GM19467 (cell line): Measurements from ENCODE around the gene WLS.
"Not testable (repeated sequence)": the region's sequence is repeated elsewhere in the genome, so short reads cannot be mapped to it uniquely, and the experiment has no call there.

Experiments
- ATAC-seq: cut with Tn5 transposase; IDR thresholded peaks from one replicate; pipeline ENCODE4 v1.9.1; 2021; ENCODE audit warnings: mild to moderate bottlenecking, moderate library complexity; ENCODE audit not compliant: unreplicated experiment

Gene WLS

GRCh38 chr1:68232289-68233148 lies at the start of gene WLS:
Gene WLS, minus strand, starts transcription at chr1:68232523. Its CDS starts 224 bp downstream, at chr1:68232299.
- no peak for ATAC-seq

GRCh38 chr1:68280286-68280685 lies 48.0 kb upstream of the WLS start:
- no peak for ATAC-seq

GRCh38 chr1:68279846-68280245 lies 47.5 kb upstream of the WLS start:
- no peak for ATAC-seq

GRCh38 chr1:68278221-68278620 lies 45.9 kb upstream of the WLS start:
- ATAC-seq, result no peak

- no peak for ATAC-seq
Measured at GRCh38 chr1:68276448-68276847, 44.1 kb upstream of the WLS start.

- no peak for ATAC-seq
Measured at GRCh38 chr1:68273530-68273929, 41.2 kb upstream of the WLS start.

GRCh38 chr1:68271596-68271995 lies 39.3 kb upstream of the WLS start:
- ATAC-seq, result no peak

GRCh38 chr1:68270951-68271350 lies 38.6 kb upstream of the WLS start:
- no peak for ATAC-seq

- ATAC-seq, result no peak
Measured at GRCh38 chr1:68269637-68270430, 37.5 kb upstream of the WLS start.

- no peak for ATAC-seq
Measured at GRCh38 chr1:68268896-68269483, 36.7 kb upstream of the WLS start.

GRCh38 chr1:68256824-68257223 lies 24.5 kb upstream of the WLS start:
- not testable (repeated sequence) for ATAC-seq

- ATAC-seq, result no peak
Measured at GRCh38 chr1:68255301-68255700, 23.0 kb upstream of the WLS start.

- no peak for ATAC-seq
Measured at GRCh38 chr1:68254667-68255226, 22.4 kb upstream of the WLS start.

- no peak for ATAC-seq
Measured at GRCh38 chr1:68237040-68237439, 4.7 kb upstream of the WLS start.

GRCh38 chr1:68234094-68234493 lies 1.8 kb upstream of the WLS start:
- no peak for ATAC-seq

- no peak for ATAC-seq
Measured at GRCh38 chr1:68233202-68233601, 879 bp upstream of the WLS start.

GRCh38 chr1:68231627-68232288 lies 565 bp downstream of the WLS start:
- no peak for ATAC-seq

GRCh38 chr1:68230901-68231626 lies 1.3 kb downstream of the WLS start:
- ATAC-seq, result no peak

- no peak for ATAC-seq
Measured at GRCh38 chr1:68230484-68230802, 1.9 kb downstream of the WLS start.
